ENCODE results near the gene SLC6A13. TPM values are rescaled to one million over a fixed set of nuclear protein-coding genes. Genes with fewer than 3 reads are reported as not detected.
"Not testable (repeated sequence)": the region's sequence is repeated elsewhere in the genome, so short reads cannot be mapped to it uniquely, and the experiment has no call there.

SLC6A13 gene
- polyA plus RNA-seq, 1 experiment = not detected

DNA sequence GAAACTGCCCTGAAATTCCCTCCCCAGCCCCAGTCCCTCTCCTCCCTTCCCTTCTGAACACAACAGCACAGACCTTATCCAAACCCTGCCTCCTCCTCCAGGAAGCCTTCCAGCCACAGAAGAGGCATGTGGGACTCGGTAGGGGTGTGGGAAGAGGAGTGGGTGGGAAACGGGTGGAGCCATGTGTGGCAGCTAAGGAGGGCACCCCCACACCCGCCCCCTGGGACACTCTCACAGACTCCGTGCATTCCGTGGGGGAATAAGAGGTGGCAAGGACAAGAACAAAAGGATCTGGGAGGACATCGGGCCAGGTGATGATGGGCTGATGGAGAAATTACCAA is 73.0 kb downstream of the SLC6A13 start:
- TF ChIP-seq, protein P1, sequence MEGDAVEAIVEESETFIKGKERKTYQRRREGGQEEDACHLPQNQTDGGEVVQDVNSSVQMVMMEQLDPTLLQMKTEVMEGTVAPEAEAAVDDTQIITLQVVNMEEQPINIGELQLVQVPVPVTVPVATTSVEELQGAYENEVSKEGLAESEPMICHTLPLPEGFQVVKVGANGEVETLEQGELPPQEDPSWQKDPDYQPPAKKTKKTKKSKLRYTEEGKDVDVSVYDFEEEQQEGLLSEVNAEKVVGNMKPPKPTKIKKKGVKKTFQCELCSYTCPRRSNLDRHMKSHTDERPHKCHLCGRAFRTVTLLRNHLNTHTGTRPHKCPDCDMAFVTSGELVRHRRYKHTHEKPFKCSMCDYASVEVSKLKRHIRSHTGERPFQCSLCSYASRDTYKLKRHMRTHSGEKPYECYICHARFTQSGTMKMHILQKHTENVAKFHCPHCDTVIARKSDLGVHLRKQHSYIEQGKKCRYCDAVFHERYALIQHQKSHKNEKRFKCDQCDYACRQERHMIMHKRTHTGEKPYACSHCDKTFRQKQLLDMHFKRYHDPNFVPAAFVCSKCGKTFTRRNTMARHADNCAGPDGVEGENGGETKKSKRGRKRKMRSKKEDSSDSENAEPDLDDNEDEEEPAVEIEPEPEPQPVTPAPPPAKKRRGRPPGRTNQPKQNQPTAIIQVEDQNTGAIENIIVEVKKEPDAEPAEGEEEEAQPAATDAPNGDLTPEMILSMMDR (IDR thresholded peaks at IDR 0.05; ENCODE audit: insufficient read depth, low read depth, low read length) = no peak
- POLR2A ChIA-PET = no interaction called here
- H3K36me3 ChIP-seq (ENCODE audit: control insufficient read depth, insufficient read depth, low read length) = no peaks in the 10 kb centered on the region
- peaks cover 15% of the 10 kb centered on the region; the same call in 1 of the 2 replicates for H3K27me3 ChIP-seq (ENCODE audit: control insufficient read depth, insufficient read depth, low read length)
- no peak overlapping the region for H3K4me3 ChIP-seq (ENCODE audit: low read depth, low read length)
- CTCF ChIA-PET = interaction anchor here (0.7 to 3.3 kb wide), 8 partner anchors 10 to 54 kb away, joined by 3 to 21 read pairs (median 5); no protein-coding TSS in a partner anchor
- no peak for DNase-seq (ENCODE audit: low read depth)

DNA sequence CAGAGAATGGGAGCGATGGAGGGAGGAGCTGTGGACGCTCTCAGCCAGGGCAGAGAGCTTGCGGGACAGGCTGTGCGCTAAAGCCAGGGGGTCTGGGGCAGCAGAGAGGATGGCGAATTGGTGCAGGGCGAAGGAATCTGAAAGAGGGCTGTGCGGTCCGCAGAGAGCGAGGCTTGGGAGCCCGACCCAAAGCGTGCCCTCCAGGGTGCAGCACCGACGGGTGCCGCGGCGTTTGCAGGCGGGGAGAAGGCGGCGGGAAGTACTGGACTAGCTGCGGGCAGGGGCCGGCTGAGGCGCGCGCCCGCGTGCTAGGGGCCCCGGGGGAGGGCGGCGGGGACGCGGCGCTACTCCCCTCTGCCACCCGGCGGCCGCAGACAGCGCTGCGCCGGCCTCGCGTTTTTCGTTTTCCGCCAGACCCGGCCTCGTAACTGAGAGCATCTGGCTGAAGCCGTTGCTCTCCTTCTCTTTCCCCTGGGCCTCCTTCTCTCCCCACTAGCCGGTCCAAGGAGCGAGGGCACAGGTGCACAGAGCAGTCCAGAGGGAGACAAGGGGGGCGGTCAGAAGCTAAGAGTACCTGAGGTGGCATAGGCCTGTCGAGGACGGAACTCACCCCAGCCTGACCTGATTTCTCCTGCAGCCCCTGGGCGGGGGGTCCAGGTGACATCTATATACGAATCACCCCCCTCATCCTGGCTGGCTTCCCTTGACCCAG is 73.6 kb downstream of the SLC6A13 start:
- POLR2A ChIA-PET = no interaction called here
- CTCF ChIA-PET = interaction anchor here (0.6 to 3.3 kb wide), 10 partner anchors 10 to 108 kb away, joined by 3 to 21 read pairs (median 4); no protein-coding TSS in a partner anchor

DNA sequence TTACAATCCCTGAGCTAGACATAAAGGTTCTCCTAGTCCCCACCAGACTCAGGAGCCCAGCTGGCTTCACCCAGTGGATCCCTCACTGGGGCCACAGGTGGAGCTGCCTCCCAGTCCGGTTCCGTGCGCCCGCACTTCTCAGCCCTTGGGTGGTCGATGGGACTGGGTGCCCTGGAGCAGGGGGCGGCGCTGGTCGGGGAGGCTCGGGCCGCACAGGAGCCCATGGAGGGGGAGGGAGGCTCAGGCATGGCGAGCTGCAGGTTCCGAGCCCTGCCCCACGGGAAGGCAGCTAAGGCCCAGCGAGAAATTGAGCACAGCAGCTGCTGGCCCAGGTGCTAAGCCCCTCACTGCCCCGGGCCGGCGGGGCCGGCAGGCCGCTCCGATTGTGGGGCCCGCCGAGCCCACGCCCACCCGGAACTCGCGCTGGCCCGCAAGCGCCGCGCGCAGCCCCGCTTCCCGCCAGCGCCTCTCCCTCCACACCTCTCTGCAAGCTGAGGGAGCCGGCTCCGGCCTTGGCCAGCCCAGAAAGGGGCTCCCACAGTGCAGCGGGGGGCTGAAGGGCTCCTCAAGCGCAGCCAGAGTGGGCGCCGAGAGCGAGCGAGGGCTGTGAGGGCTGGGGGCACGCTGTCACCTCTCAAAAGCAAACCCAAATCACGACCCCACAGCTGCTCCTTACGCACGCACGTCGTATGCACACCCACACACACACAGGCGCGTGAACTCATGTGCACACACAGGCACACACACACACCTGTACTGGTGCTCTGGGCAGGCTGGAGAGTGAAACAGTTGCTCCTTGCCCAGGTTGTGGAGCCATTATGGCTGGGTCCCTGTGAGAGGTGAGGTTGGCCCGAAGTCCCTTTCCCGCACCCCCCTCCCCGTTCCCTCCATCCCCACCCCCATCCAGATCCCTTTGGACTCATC is 74.4 kb downstream of the SLC6A13 start:
- DNase-seq (ENCODE audit: low read depth); POLR2A ChIA-PET; H3K36me3 ChIP-seq (ENCODE audit: control insufficient read depth, insufficient read depth, low read length): not testable (repeated sequence)
- CTCF ChIA-PET = interaction anchor here (0.6 to 3.3 kb wide), 9 partner anchors 9 to 107 kb away, joined by 3 to 21 read pairs (median 3); no protein-coding TSS in a partner anchor
- peak overlapping the region; percentile 43 for H3K4me3 ChIP-seq (ENCODE audit: low read depth, low read length)
- H3K27me3 ChIP-seq (ENCODE audit: control insufficient read depth, insufficient read depth, low read length) = peaks cover 13% of the 10 kb centered on the region; the same call in 1 of the 2 replicates

More for the DNA sequence above, 73.6 kb downstream of the SLC6A13 start:
- TF ChIP-seq, protein P1 (IDR thresholded peaks at IDR 0.05; ENCODE audit: insufficient read depth, low read depth, low read length) = peak; percentile 58
- DNase-seq (ENCODE audit: low read depth) = no peak
- Histone ChIP-seq H3K27me3 (ENCODE audit: control insufficient read depth, insufficient read depth, low read length) (peaks cover 13% of the 10 kb centered on the region; the same call in 1 of the 2 replicates), H3K4me3 (ENCODE audit: low read depth, low read length) (peak overlapping the region; percentile 43), H3K36me3 (ENCODE audit: control insufficient read depth, insufficient read depth, low read length) (no peaks in the 10 kb centered on the region)

DNA sequence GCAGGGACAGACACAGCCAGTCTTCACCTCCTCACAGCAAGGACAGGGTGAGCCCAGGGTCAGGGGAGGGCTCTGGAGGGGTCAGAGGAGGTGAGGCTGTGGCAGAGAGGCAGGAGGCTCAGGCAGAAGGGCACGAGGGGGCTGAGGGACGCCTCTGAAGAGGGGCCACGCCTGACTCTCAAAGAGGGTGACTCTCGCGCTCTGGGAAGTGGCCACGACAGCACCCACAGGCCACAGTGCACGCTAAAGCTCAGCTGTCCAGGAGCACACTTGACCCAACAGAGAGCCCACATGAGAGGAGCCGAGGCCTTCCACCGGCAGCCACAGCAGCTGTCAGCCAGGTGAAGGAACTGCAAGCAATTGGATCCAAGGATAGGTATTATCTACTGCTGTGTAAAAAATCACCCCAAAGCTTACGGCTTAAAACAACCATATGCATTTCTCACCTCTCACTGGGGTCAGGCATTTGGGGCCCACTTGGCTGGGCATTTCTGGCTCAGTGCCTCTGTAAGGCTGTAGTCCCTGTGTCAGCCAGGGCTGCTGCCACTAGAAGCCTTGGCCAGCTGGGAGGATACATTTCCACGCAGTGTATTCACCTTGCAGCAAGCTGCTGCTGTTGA is 76.5 kb downstream of the SLC6A13 start:
- CTCF ChIA-PET = interaction anchor here (1.0 to 1.1 kb wide), 2 partner anchors 15 to 33 kb away, joined by 3 to 4 read pairs; no protein-coding TSS in a partner anchor
- POLR2A ChIA-PET = no interaction called here
- Histone ChIP-seq H3K27me3 (ENCODE audit: control insufficient read depth, insufficient read depth, low read length) (peaks cover 10% of the 10 kb centered on the region; the same call in 1 of the 2 replicates), H3K4me3 (ENCODE audit: low read depth, low read length) (no peak overlapping the region), H3K36me3 (ENCODE audit: control insufficient read depth, insufficient read depth, low read length) (no peaks in the 10 kb centered on the region)
- no peak for DNase-seq (ENCODE audit: low read depth)
- TF ChIP-seq, protein P1 (IDR thresholded peaks at IDR 0.05; ENCODE audit: insufficient read depth, low read depth, low read length) = no peak

DNA sequence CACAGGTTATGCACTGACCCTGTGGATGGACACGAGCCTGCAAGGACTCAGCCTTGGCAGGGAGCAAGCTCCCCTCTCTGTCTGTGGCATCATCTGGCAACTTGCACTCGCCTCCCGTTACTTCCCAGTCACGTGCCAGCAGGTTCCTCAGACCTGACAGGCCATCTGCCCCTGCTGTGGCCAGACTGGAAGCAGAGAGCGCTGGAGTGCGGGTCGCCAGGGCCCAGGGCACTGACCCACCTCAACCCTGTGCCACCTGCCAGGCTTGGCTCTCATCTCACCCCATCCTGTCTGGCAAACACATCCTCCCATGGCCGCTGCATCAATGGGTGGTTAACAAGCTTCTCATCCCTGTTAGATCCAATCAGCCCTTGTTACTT is 77.1 kb downstream of the SLC6A13 start:
- POLR2A ChIA-PET = no interaction called here
- CTCF ChIA-PET = interaction anchor here (1.0 to 1.1 kb wide), 2 partner anchors 16 to 33 kb away, joined by 3 to 4 read pairs; no protein-coding TSS in a partner anchor
- TF ChIP-seq, protein P1 (IDR thresholded peaks at IDR 0.05; ENCODE audit: insufficient read depth, low read depth, low read length) = no peak
- Histone ChIP-seq H3K36me3 (ENCODE audit: control insufficient read depth, insufficient read depth, low read length) (no peaks in the 10 kb centered on the region), H3K4me3 (ENCODE audit: low read depth, low read length) (no peak overlapping the region), H3K27me3 (ENCODE audit: control insufficient read depth, insufficient read depth, low read length) (peaks cover 8% of the 10 kb centered on the region; the same call in 1 of the 2 replicates)
- no peak for DNase-seq (ENCODE audit: low read depth)

Measured in BJ (cell line).